Muscle layer of colon (tissue), 2 donors: ENCODE data around the gene GPR45.

Experiments
- H3K27ac ChIP-seq: one replicate; pipeline ENCODE4 v1.7.0; 2013; ENCODE audit warnings: low read depth, mild to moderate bottlenecking, low read length, moderate library complexity
- H3K27me3 ChIP-seq, 2 donors: one replicate each; pipeline ENCODE4 v1.7.0; 2013; ENCODE audit warnings: low read length in 2 of 2, mild to moderate bottlenecking in 2 of 2; ENCODE audit not compliant: insufficient read depth in 2 of 2, control insufficient read depth in 1 of 2
- H3K36me3 ChIP-seq: one replicate; pipeline ENCODE4 v1.7.0; 2013; ENCODE audit warnings: mild to moderate bottlenecking, low read length; ENCODE audit not compliant: insufficient read depth
- H3K4me1 ChIP-seq: one replicate; pipeline ENCODE4 v1.7.0; 2013; ENCODE audit warnings: mild to moderate bottlenecking, low read length; ENCODE audit not compliant: insufficient read depth
- H3K4me3 ChIP-seq, 2 donors: one replicate each; pipeline ENCODE4 v1.7.0; 2013; ENCODE audit warnings: low read length in 2 of 2, low read depth in 1 of 2, mild to moderate bottlenecking in 1 of 2, moderate library complexity in 1 of 2
- H3K9ac ChIP-seq: one replicate; pipeline ENCODE4 v1.7.0; 2013; ENCODE audit warnings: low read length
- H3K9me3 ChIP-seq: one replicate; pipeline ENCODE4 v1.7.0; 2013; ENCODE audit warnings: mild to moderate bottlenecking, low read length
- donor health status: abdominal sarcoma.
- donor health status: Adenocarcinoma of cecum.

GPR45 gene

GRCh38 chr2:105283532-105283931 is 42.0 kb downstream of the GPR45 start:
- Histone ChIP-seq H3K4me3 (no peak overlapping the region), H3K27me3 (no peaks in the 10 kb centered on the region), H3K9ac (no peak overlapping the region), H3K4me1 (no peaks in the 10 kb centered on the region), H3K9me3 (no peaks in the 10 kb centered on the region), H3K27ac (no peak overlapping the region), H3K36me3 (peaks cover 55% of the 10 kb centered on the region)

DNA sequence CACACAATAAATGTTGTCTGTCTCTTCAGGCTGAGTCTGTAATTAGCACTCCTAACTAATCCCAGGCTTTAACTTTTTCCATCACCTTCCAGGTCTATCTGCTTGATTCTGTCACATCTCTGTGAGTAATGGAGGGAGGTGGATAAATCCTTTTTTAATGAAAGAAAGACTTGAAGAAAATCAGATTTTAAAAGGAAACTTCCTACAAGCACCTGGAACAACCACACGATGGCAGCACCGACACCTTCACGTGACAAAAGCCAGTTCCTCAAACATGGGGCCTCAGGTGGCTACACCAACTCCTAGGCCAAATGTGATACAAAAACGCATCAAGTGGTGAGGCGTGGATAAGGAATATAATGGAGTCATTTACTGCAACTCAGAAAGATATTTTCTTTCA is 46.1 kb downstream of the GPR45 start:
- Histone ChIP-seq H3K9ac (no peak overlapping the region), H3K9me3 (no peaks in the 10 kb centered on the region), H3K36me3 (peaks cover 58% of the 10 kb centered on the region), H3K4me1 (no peaks in the 10 kb centered on the region), H3K27ac (no peak overlapping the region), H3K4me3 (no peak overlapping the region), H3K27me3 (no peaks in the 10 kb centered on the region)

GRCh38 chr2:105288133-105288532 is 46.6 kb downstream of the GPR45 start:
- no peak overlapping the region for H3K27ac ChIP-seq
- no peak overlapping the region for H3K9ac ChIP-seq

DNA sequence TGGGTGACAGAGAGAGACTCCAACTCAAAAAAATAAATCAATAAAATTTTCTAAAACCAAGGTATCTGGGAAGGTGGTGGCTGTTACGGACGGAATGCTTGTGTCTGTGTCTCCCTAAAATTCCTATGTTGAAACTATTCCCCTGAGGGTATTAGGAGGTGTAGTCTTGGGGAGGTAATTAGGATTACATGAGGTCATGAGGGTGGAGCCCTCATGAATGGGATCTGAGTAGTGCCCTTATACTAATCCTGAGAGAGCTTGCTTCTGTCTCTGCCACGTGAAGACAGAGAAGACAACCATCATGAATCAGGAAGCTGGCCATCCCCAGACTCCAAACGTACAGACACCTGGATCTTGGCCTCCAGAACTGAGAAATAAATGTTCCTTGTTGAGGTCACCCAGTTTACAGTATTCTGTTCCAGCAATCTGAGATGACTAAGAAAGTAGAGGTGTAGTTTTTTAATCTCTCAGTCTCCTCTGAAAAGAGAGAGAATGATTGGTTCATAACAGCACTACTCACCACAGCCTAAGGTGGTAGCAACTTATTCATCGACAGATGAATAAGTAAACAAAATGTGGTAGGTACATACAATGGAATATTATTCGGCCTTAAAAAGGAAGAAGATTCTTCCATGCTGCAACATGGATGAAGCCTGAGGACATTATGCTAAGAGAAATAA is 49.6 kb downstream of the GPR45 start:
- H3K27me3 ChIP-seq, result no peaks in the 10 kb centered on the region
- H3K9me3 ChIP-seq, result no peaks in the 10 kb centered on the region
- no peak overlapping the region for H3K27ac ChIP-seq
- H3K4me1 ChIP-seq, result no peaks in the 10 kb centered on the region
- peaks cover 48% of the 10 kb centered on the region for H3K36me3 ChIP-seq
- no peak overlapping the region for H3K4me3 ChIP-seq
- H3K9ac ChIP-seq, result no peak overlapping the region

More at GRCh38 chr2:105288133-105288532, 46.6 kb downstream of the GPR45 start:
- H3K27me3 ChIP-seq, result no peaks in the 10 kb centered on the region
- H3K4me3 ChIP-seq, result no peak overlapping the region
- peaks cover 57% of the 10 kb centered on the region for H3K36me3 ChIP-seq
- H3K9me3 ChIP-seq, result no peaks in the 10 kb centered on the region
- no peaks in the 10 kb centered on the region for H3K4me1 ChIP-seq

GRCh38 chr2:105291981-105292380 is 50.4 kb downstream of the GPR45 start:
- H3K27me3 ChIP-seq, result no peaks in the 10 kb centered on the region
- H3K4me1 ChIP-seq, result no peaks in the 10 kb centered on the region
- no peak overlapping the region for H3K4me3 ChIP-seq
- H3K36me3 ChIP-seq, result peaks cover 49% of the 10 kb centered on the region
- no peaks in the 10 kb centered on the region for H3K9me3 ChIP-seq
- no peak overlapping the region for H3K9ac ChIP-seq
- no peak overlapping the region for H3K27ac ChIP-seq
